Measurements from ENCODE around the gene NR3C1.

NR3C1 gene

DNA sequence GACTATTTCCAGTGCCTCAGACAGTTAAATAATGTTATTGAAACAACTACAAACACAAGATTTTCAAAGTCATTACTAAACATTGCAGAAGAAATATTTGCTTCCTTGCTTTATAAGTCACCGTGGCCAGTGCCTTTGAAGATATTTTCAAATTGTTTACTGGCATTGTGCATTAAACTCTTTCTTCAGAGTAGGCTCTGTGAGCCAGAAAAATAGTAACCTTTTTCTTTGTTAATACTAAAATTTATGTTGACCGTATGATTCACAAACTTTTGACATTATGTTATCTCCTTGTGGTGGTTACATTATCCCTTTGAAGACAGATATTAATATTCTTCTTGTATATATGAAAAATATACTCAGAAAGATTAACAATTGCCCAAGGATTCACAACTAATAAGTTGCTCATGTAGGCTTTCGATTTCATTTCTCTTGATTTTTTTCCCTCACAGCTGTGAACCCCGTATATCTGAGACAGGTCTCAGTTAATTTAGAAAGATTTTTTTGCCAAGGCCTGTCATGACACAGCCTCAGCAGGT, 140.1 kb downstream of the NR3C1 start:
- no peak overlapping the region for H3K27ac ChIP-seq
- TF ChIP-seq CTCF (IDR thresholded peaks at IDR 0.05): no peak
- no peak for TF ChIP-seq ZFX (IDR thresholded peaks at IDR 0.05; ENCODE audit: borderline replicate concordance)

- TF ChIP-seq ZFX (IDR thresholded peaks at IDR 0.05; ENCODE audit: borderline replicate concordance) (no peak), CTCF (IDR thresholded peaks at IDR 0.05) (no peak)
- no peak overlapping the region for H3K27ac ChIP-seq
Observed at GRCh38 chr5:143262393-143263174, 140.9 kb downstream of the NR3C1 start.

GRCh38 chr5:143261748-143262392, 141.6 kb downstream of the NR3C1 start:
- H3K27ac ChIP-seq: no peak overlapping the region
- TF ChIP-seq ZFX (IDR thresholded peaks at IDR 0.05; ENCODE audit: borderline replicate concordance) (no peak), CTCF (IDR thresholded peaks at IDR 0.05) (no peak)

GRCh38 chr5:143259254-143259605, 144.3 kb downstream of the NR3C1 start:
- TF ChIP-seq CTCF (IDR thresholded peaks at IDR 0.05) (no peak), ZFX (IDR thresholded peaks at IDR 0.05; ENCODE audit: borderline replicate concordance) (no peak)

GRCh38 chr5:143258559-143259253, 144.8 kb downstream of the NR3C1 start:
- no peak overlapping the region for H3K27ac ChIP-seq
- TF ChIP-seq ZFX (IDR thresholded peaks at IDR 0.05; ENCODE audit: borderline replicate concordance) (no peak), CTCF (IDR thresholded peaks at IDR 0.05) (no peak)

More at GRCh38 chr5:143259254-143259605, 144.3 kb downstream of the NR3C1 start:
- H3K27ac ChIP-seq: no peak overlapping the region

DNA sequence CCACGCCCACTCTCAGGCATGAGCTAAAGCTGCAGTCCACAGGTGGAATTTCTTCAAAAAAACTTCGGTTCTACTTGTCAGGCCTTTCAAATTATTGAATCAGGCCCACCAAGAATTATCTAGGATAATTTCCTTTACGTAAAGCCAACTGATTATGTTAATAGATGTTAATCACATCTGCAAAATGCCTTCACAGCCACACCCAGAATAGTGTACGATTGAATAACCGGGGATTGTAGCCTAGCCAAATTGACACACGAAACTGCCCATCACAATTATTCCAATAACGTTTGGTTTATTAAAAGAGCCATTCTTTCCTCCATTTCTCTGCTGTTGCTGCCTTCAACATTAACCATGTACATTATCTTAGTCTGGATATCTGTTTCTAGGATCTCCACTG, 148.7 kb downstream of the NR3C1 start:
- TF ChIP-seq CTCF (IDR thresholded peaks at IDR 0.05) (no peak), ZFX (IDR thresholded peaks at IDR 0.05; ENCODE audit: borderline replicate concordance) (no peak)
- H3K27ac ChIP-seq: no peak overlapping the region

Measured in 22Rv1 (cell line).